Measurements from ENCODE around the gene ZNF474.

ZNF474 gene

GRCh38 chr5:122154910-122155309 is 25.6 kb downstream of the ZNF474 start:
- DNase-seq: no peak

GRCh38 chr5:122155546-122155945 is 26.2 kb downstream of the ZNF474 start:
- DNase-seq: no peak

- no peak for DNase-seq
These were observed 27.5 kb downstream of the ZNF474 start for GRCh38 chr5:122156724-122157325.

GRCh38 chr5:122162100-122162638 is 32.8 kb downstream of the ZNF474 start:
- DNase-seq: no peak

- no peak for DNase-seq
These were observed 34.0 kb downstream of the ZNF474 start for GRCh38 chr5:122163121-122164069.

GRCh38 chr5:122164070-122164435 is 34.7 kb downstream of the ZNF474 start:
- no peak for DNase-seq

- no peak for DNase-seq
These were observed 35.6 kb downstream of the ZNF474 start for GRCh38 chr5:122164831-122165558.

- no peak for DNase-seq
These were observed 36.3 kb downstream of the ZNF474 start for GRCh38 chr5:122165559-122166078.

- no peak for DNase-seq
These were observed 40.2 kb downstream of the ZNF474 start for GRCh38 chr5:122169350-122170103.

GRCh38 chr5:122170620-122171019 is 41.3 kb downstream of the ZNF474 start:
- no peak for DNase-seq

GRCh38 chr5:122172207-122172606 is 42.9 kb downstream of the ZNF474 start:
- no peak for DNase-seq

GRCh38 chr5:122173474-122174415 is 44.4 kb downstream of the ZNF474 start:
- no peak for DNase-seq

- no peak for DNase-seq
These were observed 45.7 kb downstream of the ZNF474 start for GRCh38 chr5:122175091-122175490.

- DNase-seq: no peak
These were observed 46.5 kb downstream of the ZNF474 start for GRCh38 chr5:122175852-122176251.

- no peak for DNase-seq
These were observed 47.8 kb downstream of the ZNF474 start for GRCh38 chr5:122177161-122177560.

- no peak for DNase-seq
These were observed 50.4 kb downstream of the ZNF474 start for GRCh38 chr5:122179701-122180100.

GRCh38 chr5:122180146-122180712 is 50.9 kb downstream of the ZNF474 start:
- DNase-seq: no peak

GRCh38 chr5:122180863-122181548 is 51.7 kb downstream of the ZNF474 start:
- DNase-seq: no peak

- no peak for DNase-seq
These were observed 52.5 kb downstream of the ZNF474 start for GRCh38 chr5:122181863-122182262.

- no peak for DNase-seq
These were observed 53.2 kb downstream of the ZNF474 start for GRCh38 chr5:122182491-122182921.

All from effector CD4-positive, alpha-beta T cell (primary cell).